Fibroblast of peridontal ligament (primary cell): ENCODE measurements around the gene CAND1.
"Not testable (repeated sequence)": the region's sequence is repeated elsewhere in the genome, so short reads cannot be mapped to it uniquely, and the experiment has no call there.

ENCODE experiments used
- DNase-seq: peaks from one replicate; pipeline ENCODE4 v3.0.0-alpha.2; 2010; ENCODE audit errors: extremely low read depth

CAND1 gene

DNA sequence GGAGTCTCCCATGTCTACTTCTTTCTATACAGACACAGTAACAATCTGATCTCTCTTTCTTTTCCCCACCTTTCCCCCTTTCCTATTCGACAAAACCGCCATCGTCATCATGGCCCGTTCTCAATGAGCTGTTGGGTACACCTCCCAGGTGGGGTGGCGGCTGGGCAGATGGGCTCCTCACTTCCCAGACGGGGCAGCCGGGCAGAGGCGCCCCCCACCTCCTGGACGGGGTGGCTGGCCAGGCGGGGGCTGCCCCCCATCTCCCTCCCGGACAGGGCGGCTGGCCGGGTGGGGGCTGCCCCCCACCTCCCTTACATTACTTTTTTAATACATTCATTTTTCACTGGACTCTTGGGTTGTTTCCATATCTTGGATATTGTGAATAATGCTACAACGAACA, 71.9 kb downstream of the CAND1 start:
- DNase-seq: not testable (repeated sequence)

DNA sequence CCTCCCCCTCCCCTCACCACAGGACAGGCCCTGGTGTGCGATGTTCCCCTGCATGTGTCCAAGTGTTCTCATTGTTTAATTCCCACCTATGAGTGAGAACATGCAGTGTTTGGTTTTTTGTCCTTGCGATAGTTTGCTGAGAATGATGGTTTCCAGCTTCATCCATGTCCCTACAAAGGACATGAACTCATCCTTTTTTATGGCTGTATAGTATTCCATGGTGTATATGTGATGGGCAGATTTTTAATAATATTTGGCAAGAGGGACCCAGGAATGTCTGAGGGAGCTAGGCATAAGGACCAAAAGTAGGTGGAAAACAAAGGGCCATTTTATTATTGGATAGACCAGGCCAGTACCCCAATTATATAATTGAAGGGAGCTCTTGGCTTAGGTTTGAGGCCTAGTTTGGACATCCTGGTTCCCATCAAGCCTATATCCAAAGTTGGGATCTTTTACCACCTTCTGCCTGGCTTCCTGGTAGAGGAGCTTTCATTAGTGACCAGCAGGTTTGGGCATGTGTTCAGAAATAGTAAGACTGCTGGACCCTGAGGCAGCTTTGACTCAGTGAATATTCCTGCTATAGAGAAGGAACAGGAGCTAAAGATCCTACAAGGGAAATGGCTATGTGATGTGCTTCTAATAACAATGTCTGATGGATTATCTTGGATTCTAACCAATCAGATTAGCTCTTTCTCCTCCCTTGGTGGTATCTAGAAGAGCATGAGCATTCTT, 76.0 kb downstream of the CAND1 start:
- no peak for DNase-seq

DNA sequence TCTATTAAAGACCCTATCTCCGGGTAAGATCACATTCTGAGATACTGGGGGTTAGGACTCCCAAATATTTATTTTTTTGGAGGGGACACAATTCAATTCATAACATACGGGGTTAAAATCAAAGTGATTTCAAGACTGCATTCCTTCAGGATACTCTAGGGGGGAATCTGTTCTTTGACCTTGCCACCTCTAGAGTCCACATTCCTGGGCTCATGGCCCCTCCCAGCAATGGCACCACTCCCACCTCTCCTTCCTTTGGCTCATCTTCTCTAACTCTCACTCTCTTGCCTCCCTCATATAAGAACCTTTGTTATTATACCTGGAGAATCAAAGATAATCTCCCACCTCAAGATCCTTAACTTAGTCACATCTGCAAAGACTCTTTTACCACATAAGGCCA, 79.5 kb downstream of the CAND1 start:
- DNase-seq: no peak

DNA sequence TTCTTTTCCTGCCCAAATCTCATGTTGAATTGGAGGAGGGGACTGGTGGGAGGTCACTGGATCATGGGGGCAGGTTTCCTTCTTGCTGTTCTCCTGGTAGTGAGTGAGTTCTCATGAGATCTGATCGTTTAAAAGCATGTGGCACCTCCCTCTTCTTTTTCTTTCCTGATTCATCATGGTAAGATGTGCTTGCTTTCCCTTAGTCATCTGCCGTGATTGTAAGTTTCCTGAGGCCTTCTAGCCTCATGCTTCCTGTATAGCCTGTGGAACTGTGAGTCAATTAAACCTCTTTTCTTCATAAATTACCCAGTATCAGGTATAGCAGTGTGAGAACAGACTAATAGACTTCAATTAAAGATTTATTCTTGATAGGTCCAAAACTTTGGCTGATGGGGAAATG, 83.5 kb downstream of the CAND1 start:
- no peak for DNase-seq

DNA sequence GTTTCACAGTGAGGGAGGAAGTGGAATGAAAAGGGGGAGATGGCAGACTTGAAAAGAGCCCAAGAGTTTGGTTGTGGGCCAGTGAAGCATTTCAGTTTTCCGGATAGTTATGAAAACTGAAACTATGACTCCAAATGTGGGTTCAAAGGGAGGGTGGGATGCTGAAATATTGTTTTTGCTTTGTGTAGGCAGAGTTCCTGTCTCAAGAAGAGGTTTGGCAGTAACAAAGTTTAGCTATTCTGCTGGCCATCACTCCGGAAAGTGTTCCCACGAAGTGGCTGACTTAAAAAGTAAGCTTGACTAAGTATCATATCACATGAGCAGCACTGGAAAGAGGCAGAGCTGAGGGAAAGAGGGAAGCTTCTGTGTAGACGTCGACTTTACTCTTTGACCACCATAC, 85.2 kb downstream of the CAND1 start:
- peak; percentile 54 for DNase-seq

DNA sequence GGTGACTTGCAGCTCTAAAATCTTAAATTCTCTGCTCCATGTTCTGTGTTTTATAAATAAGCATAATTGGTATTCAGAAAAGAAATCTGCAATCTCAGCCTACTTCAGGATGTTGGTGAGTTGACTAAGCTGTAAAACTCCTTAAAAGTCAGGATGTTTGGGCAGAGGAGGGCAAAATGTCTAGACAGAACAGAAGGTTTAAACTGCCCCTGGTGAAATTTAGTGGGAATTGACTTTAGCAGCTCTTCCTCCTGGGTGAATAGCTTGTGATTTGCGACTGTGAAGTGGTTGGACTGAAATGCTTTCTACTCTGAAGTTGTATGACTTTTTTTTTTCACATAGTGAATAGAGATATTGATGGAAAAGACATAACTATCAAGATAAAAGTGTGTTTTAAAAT, 85.8 kb downstream of the CAND1 start:
- DNase-seq: peak; percentile 39

DNA sequence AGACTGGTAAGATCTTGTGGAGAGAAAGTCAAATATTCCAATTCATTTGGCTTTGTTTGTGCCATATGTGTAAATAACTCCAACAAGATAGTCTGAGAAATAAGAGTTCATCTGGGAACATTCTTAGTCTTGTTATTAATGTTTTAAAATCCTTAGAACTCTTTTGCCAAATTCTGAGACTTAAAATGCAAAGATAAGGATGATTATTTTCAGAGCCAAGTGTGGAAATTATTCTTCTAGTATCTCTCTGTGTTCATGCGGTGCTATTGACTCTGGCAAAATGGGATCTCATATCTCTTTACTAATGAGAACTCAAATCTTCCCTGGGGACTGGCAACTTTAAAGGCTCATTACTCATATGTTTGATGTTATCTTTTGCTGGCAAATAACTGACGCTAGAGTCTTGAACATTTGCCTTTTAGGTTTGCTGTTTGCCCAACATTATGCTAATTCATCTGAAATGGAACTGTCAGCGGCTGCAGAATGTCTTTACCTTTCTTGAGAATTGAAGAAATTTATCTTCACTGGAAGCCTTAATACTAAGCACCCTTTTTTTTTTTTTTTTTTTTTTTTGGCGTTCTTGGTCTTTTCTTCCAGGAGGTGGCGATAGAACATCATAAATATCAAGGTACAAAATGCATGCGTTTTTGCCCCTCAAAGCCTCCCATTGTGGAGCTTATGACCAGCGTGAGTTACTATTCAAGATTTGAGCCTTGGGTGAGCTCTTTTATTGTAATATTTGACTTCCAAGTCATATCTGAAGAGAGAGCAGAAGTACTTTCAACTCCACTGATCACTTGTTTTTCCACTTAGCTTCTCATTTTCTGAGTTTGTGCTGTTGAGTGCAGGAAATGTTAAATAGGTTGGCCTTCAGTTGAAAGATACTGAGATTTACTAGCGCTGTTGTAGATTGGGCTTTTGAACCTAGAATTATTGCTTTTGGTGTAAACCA, 86.5 kb downstream of the CAND1 start:
- DNase-seq: peak; percentile 87

DNA sequence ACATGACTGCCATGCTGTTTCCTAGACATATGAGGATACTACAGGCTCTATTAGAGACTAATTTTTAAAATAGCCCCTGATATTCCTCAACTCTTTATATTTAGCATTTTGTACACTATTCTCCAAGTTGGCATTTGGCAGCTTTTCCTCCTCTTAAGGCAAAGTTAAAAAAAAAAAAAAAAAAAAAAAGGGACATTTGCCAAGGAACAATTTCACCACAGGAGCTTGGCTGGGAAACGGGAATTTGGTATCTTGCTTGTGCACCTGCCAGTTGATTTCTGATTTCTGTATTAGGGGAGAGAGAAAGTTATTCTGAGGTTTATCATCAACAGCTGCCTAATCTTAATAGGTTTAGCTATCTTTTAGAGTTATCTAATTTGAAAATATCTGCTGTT, 87.2 kb downstream of the CAND1 start:
- DNase-seq: no peak

DNA sequence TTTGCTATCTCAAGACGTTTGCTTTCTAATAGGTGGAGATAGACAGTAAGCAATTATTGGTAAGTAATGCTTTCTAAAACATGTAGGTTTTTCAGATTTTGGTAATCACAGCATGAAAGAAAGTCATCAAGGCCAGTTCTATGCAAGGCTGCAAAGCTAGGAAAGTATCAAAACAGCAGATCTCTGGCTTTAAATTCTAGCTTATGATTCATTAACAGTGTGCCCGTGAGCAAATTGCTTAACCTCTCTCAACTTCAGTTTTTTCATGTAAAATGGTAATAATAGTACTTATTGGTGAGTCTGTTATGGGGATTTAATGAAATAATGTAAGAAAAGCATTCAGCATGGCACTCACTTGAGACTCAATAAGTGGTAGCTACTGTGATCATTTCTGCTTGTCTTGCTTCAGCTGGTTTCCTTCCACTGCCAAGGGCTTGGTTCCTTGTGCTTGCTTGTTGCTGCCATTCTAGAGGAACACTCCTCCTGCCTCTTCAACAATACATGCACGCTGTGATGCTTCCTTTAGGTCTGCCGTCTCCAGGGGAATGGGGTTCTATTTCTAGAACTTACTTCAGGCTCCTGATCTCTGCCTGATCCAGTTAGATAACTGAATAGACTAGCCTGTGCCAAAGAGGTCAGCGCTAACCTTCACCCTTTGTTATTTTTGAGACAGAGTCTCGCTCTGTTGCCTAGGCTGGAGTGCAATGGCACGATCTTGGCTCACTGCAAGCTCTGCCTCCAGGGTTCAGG, 88.4 kb downstream of the CAND1 start:
- DNase-seq: peak; percentile 5

DNA sequence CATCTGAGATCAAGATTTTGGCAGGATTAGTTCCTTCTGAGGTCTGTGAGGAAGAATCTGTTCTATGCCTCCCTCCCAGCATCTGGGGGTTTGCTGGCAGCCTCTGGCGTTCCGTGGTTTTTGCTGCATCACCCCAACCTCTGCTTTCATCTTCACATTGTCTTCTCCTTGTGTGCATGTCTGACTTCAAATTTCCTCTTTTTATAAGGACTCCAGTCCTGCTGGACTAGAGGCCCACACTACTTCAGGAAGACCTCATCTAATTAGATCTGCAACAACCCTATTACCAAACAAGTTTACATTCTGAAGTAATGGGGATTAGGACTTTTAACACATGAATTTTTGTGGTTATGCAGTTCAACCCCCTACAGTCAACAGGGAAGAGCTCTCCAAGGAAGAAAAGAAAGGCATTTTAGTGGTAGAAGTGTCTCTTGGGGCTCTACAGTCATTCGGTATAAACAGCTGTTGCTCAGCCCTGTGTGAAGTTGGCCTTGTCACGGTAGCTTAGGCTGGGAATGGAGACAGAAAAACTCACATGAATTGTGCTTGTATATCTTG, 89.7 kb downstream of the CAND1 start:
- DNase-seq: peak; percentile 99

DNA sequence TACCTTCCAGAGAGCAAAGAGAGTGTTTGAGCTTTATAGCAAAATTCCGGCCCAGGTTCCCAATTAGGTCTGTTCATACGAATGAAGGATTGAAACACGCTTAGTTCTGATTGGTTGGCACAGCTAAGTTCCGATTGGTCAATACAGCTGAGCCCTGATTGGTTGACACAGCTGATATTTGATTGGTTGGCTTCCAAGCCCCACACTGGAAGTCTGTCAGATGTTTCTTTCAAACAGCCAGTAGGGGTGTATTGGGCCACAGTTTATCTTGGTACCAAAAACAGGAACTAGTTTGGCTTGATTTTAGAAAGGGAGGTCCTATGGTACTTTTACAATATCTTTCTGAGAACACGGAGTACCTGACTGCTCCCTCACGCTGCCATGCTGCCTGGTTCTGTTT, 93.4 kb downstream of the CAND1 start:
- DNase-seq: no peak

DNA sequence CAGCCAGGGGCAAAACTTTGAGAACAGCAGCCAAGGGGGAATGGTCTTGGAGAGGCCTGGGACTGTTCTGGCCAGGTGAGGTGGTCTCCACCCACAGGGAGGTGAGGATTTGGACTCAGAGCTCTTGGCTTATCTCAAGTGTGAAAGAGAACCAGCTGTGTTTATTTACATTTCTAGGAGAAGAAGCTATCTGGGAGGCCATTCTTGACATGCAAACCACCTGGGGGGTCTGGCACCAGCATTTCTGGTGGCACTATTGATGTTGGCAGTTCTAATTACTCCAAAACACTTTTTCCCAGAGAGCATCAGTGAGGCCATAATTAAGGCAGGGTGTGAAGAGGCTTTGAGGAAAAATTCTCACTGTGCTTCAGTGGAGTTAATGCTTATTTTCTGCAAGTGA, 95.1 kb downstream of the CAND1 start:
- no peak for DNase-seq

DNA sequence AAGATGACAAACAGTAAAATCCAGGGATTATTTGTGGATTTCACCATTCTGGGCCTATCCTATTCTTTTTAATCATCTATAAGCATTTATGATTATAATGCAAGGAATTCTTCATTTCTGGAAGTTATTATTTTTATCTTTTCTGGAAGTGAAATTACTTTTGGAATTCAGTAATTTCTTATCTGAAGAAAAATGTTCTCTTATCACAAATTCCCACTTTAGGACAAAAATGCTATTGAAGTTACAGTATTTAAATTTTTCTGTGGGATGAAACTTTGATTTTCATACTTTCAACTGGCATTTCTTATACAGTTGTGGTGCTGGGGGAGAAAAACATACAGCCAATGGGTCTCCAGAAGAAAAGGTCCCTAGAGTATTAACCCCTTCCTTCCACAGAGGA, 96.0 kb downstream of the CAND1 start:
- no peak for DNase-seq

DNA sequence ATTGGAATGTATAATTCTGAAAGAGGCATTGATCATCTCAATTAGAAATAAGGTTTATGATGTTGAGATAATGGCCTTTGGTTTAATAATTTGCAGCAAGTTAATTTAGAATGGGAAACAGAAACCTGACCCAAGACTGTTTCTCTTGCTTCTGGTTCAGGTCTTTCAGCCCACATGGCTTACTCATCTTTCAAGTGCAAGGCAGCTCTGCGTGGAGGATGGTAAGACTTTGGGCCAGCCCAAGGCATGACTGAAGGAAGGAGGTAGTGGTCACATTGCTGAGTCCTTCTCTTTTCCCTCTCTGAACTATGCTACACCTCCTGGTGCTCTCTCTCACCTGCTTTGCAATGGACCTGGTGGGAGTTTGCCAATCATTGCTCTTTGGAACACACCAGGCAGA, 98.7 kb downstream of the CAND1 start:
- DNase-seq: peak; percentile 8
